Measurements from ENCODE around the gene GLUL. TPM values are rescaled to one million over a fixed set of nuclear protein-coding genes. Genes with fewer than 3 reads are reported as not detected.
A peak's percentile ranks its signal among the peaks of the same experiment; 100 is the strongest.

The GLUL gene
- total RNA-seq (2021) (335 and 348 TPM in 2 replicates), Bru-seq, nascent RNA (percentile 87 among the genes with signal in this experiment), BruChase-seq, experiment 1, labeled RNA remaining after a 2-hour chase (percentile 97 among the genes with signal in this experiment), BruChase-seq, experiment 2, labeled RNA remaining after a 6-hour chase (percentile 98 among the genes with signal in this experiment)
- long read RNA-seq, full-length matches to known transcripts, result 329 of 393 reads
- long read RNA-seq, partial matches to known transcripts, result 18 of 393 reads
- long read RNA-seq, other reads (novel, unspliced or antisense), result 46 of 393 reads

GRCh38 chr1:182391362-182392049, at the start of gene GLUL:
GLUL (minus strand) TSS chr1:182391790; CDS start chr1:182388737, 3,053 bp downstream.
- Histone ChIP-seq H3K4me1 (replicated peaks; ENCODE audit: insufficient read depth) (peaks cover 23% of the 10 kb centered on the region), H3K79me2 (ENCODE audit: low read depth) (peaks cover 34% of the 10 kb centered on the region), H4K20me1 (ENCODE audit: insufficient read depth) (peaks cover 17% of the 10 kb centered on the region; the same call in 1 of the 2 replicates), H3K9me2 (ENCODE audit: insufficient read depth) (no peaks in the 10 kb centered on the region), H3K4me3 (peak within 1 kb of the TSS; percentile 68), H3K27ac (peak within 1 kb of the TSS; percentile 50; the same call in 1 of the 2 replicates), H3K27me3 (ENCODE audit: insufficient read depth, low read depth) (no peaks in the 10 kb centered on the region), H3K9me3 (ENCODE audit: insufficient read depth, low read depth) (no peaks in the 10 kb centered on the region), H3F3A (ENCODE audit: insufficient read depth, low read depth) (0 out of 2 replicates have a peak, but pooled peaks cover 3% of the 10 kb centered on the region), H2AFZ (peak within 1 kb of the TSS; percentile 85), H3K36me3 (ENCODE audit: low read depth) (peaks cover 22% of the 10 kb centered on the region; the same call in 1 of the 2 replicates), H3K4me2 (peak within 1 kb of the TSS; percentile 95)
- TF ChIP-seq, protein P1, sequence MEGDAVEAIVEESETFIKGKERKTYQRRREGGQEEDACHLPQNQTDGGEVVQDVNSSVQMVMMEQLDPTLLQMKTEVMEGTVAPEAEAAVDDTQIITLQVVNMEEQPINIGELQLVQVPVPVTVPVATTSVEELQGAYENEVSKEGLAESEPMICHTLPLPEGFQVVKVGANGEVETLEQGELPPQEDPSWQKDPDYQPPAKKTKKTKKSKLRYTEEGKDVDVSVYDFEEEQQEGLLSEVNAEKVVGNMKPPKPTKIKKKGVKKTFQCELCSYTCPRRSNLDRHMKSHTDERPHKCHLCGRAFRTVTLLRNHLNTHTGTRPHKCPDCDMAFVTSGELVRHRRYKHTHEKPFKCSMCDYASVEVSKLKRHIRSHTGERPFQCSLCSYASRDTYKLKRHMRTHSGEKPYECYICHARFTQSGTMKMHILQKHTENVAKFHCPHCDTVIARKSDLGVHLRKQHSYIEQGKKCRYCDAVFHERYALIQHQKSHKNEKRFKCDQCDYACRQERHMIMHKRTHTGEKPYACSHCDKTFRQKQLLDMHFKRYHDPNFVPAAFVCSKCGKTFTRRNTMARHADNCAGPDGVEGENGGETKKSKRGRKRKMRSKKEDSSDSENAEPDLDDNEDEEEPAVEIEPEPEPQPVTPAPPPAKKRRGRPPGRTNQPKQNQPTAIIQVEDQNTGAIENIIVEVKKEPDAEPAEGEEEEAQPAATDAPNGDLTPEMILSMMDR (conservative IDR thresholded peaks at IDR 0.05), result no peak; the same call in 1 of the 2 replicates
- ChIA-PET CTCF (interaction anchor here (0.6 to 1.1 kb wide), 7 partner anchors 210 to 391 kb away, joined by 3 to 15 read pairs (median 5); no protein-coding TSS in a partner anchor), POLR2A (ENCODE audit: unreplicated experiment) (interaction anchor here (0.6 to 1.3 kb wide), 3 partner anchors 205 to 304 kb away, joined by 3 to 22 read pairs (median 6); no protein-coding TSS in a partner anchor)
- DNase-seq, result peak; percentile 73 to 89
- no TSS peak for BruUV-seq (replicated peaks)
- intact Hi-C loops (cut with micrococcal nuclease; ENCODE audit: unreplicated experiment), result loop anchor here (1.0 kb wide), 5 partner anchors 163 to 303 kb away; no protein-coding TSS in a partner anchor

DNA sequence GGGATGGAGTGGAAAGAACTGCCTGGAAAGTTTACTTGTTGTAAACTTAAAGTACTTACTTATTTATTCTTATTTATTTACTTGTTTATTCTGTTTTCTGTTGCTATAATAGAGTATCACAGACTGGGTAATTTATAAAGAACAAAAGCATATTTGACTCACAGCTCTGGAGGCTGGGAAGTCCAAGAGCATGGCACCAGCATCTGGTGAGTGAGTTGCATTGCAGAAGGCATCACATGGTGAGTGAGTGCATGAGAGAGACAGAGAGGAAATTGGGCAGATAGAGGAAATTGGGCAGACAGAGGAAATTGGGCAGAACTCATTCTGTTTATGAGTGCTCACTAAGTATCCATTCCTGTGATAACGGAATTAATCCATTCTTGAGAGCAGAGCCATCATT, 46.7 kb upstream of the GLUL start:
- POLR2A ChIA-PET (ENCODE audit: unreplicated experiment), result no interaction called here
- H3K4me3 ChIP-seq, result no peak overlapping the region
- H3K27me3 ChIP-seq (ENCODE audit: insufficient read depth, low read depth), result peaks cover 6% of the 10 kb centered on the region; the same call in 1 of the 2 replicates
- H3K27ac ChIP-seq, result no peak overlapping the region
- BruUV-seq (replicated peaks), result no TSS peak
- H2AFZ ChIP-seq, result no peak overlapping the region
- H3K4me1 ChIP-seq (replicated peaks; ENCODE audit: insufficient read depth), result no peaks in the 10 kb centered on the region
- no peak for TF ChIP-seq EZH2 (IDR thresholded peaks at IDR 0.05; ENCODE audit: low read depth)
- TF ChIP-seq, protein P1 (conservative IDR thresholded peaks at IDR 0.05), result no peak
- no peaks in the 10 kb centered on the region for H3K9me3 ChIP-seq (ENCODE audit: insufficient read depth, low read depth)
- no peaks in the 10 kb centered on the region for H3F3A ChIP-seq (ENCODE audit: insufficient read depth, low read depth)
- H3K36me3 ChIP-seq (ENCODE audit: low read depth), result no peaks in the 10 kb centered on the region
- H4K20me1 ChIP-seq (ENCODE audit: insufficient read depth), result no peaks in the 10 kb centered on the region
- H3K4me2 ChIP-seq, result no peak overlapping the region
- no peaks in the 10 kb centered on the region for H3K9me2 ChIP-seq (ENCODE audit: insufficient read depth)
- DNase-seq, result no peak
- intact Hi-C loops (cut with micrococcal nuclease; ENCODE audit: unreplicated experiment), result no loop called here
- CTCF ChIA-PET, result no interaction called here
- no peaks in the 10 kb centered on the region for H3K79me2 ChIP-seq (ENCODE audit: low read depth)

DNA sequence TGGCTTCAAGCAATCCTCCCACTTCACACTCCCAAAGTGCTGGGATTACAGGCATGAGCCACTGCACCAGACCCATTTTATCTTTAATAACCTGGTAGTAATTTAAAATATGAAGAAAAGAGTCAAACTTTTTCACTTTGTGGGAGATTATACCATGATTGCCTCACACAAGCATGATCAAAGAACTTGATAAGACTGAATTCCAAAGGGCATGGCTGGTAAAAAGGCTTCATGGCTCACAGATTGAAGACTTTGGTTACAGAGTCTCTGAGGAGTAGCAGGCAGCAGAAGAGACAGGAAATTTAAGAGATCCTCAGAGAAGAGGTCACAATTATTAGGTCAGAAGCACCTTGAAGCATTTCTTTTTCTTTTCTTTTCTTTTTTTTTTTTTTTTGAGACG, 42.0 kb upstream of the GLUL start:
- H3K4me1 ChIP-seq (replicated peaks; ENCODE audit: insufficient read depth), result no peaks in the 10 kb centered on the region
- no peaks in the 10 kb centered on the region for H3K9me2 ChIP-seq (ENCODE audit: insufficient read depth)
- H3K4me2 ChIP-seq, result no peak overlapping the region
- no peak overlapping the region for H2AFZ ChIP-seq
- no peaks in the 10 kb centered on the region for H3F3A ChIP-seq (ENCODE audit: insufficient read depth, low read depth)
- POLR2A ChIA-PET (ENCODE audit: unreplicated experiment), result no interaction called here
- no peaks in the 10 kb centered on the region for H3K9me3 ChIP-seq (ENCODE audit: insufficient read depth, low read depth)
- no peak overlapping the region for H3K4me3 ChIP-seq
- DNase-seq, result no peak
- H3K36me3 ChIP-seq (ENCODE audit: low read depth), result no peaks in the 10 kb centered on the region
- CTCF ChIA-PET, result no interaction called here
- H4K20me1 ChIP-seq (ENCODE audit: insufficient read depth), result no peaks in the 10 kb centered on the region
- no peaks in the 10 kb centered on the region for H3K79me2 ChIP-seq (ENCODE audit: low read depth)
- TF ChIP-seq, protein P1 (conservative IDR thresholded peaks at IDR 0.05), result no peak
- TF ChIP-seq EZH2 (IDR thresholded peaks at IDR 0.05; ENCODE audit: low read depth), result no peak
- intact Hi-C loops (cut with micrococcal nuclease; ENCODE audit: unreplicated experiment), result no loop called here
- H3K27me3 ChIP-seq (ENCODE audit: insufficient read depth, low read depth), result peaks cover 6% of the 10 kb centered on the region; the same call in 1 of the 2 replicates
- BruUV-seq (replicated peaks), result no TSS peak
- no peak overlapping the region for H3K27ac ChIP-seq

Data from PC-9 (cell line).